Mucosa of descending colon (tissue), 3 donors: Measurements from ENCODE around the gene TPPP. TPM values are rescaled to one million over a fixed set of nuclear protein-coding genes. Genes with fewer than 3 reads are reported as not detected.
"Not testable (repeated sequence)": the region's sequence is repeated elsewhere in the genome, so short reads cannot be mapped to it uniquely, and the experiment has no call there.

ENCODE experiments used
- ATAC-seq: fragments of 200-7000 bp; cut with Tn5 transposase; one replicate; pipeline ENCODE4 v1.9.1; 2020; ENCODE audit warnings: mild to moderate bottlenecking, moderate library complexity
- DNase-seq, 3 donors: peaks; one replicate each; pipeline ENCODE4 v3.0.0-alpha.2; 2020
- H3K36me3 ChIP-seq: fragments of 200-600 bp; one replicate; pipeline ENCODE4 v1.8.0; 2021; ENCODE audit warnings: low read depth, mild to moderate bottlenecking
- H3K4me1 ChIP-seq: fragments of 200-600 bp; one replicate; pipeline ENCODE4 v1.8.0; 2021; ENCODE audit warnings: low read depth, mild to moderate bottlenecking
- H3K4me3 ChIP-seq: fragments of 200-600 bp; one replicate; pipeline ENCODE4 v1.8.0; 2021; ENCODE audit warnings: mild to moderate bottlenecking
- H3K9me3 ChIP-seq: fragments of 200-600 bp; one replicate; pipeline ENCODE4 v1.8.0; 2021; ENCODE audit warnings: mild to moderate bottlenecking
- CTCF ChIP-seq: fragments of 200-600 bp; IDR thresholded peaks from one replicate; pipeline ENCODE4 v1.8.0; 2022; ENCODE audit warnings: antibody characterized with exemption, mild to moderate bottlenecking
- intact Hi-C, 2 donors: fragments of 100-400 bp; cut with DNase I in 1 of 2; cut with micrococcal nuclease in 1 of 2; formaldehyde crosslinking; loops; one replicate each; pipeline versions ENCODE4 v1.11.0 to v1.11.1; 2022; cut with DNase I, micrococcal nuclease
- total RNA-seq, 3 donors: library from RNA; stranded (reverse); fragmentation: NEBNext Ultra II Directional in 2 of 3; extraction: Animal tissue kit (Norgen Biotek cat#: 25700) in 2 of 3; gene quantifications; one replicate each; pipeline versions ENCODE4 v1.2.1 to v1.2.4, GENCODE V29; 2021 to 2023
- donor health status: DM: no; HTN: no; CAD: no; lungs with moderate emphysema.
- donor health status: DM: no; HTN: no; CAD: no.
- donor health status: DM: no; HTN: yes; CAD: no.

Gene TPPP
- total RNA-seq, 3 donors from 2014 or later, result 2.2 to 18.1 (median 2.2) TPM

GRCh38 chr5:691817-692528, 1.2 kb downstream of the TPPP start:
- intact Hi-C loops, result no loop called here
- no peak for TF ChIP-seq CTCF
- no peak for DNase-seq

GRCh38 chr5:691049-691448, 2.1 kb downstream of the TPPP start:
- intact Hi-C loops, H3K4me3 ChIP-seq, H3K4me1 ChIP-seq, H3K36me3 ChIP-seq, H3K9me3 ChIP-seq: not testable (repeated sequence)
- DNase-seq, result peak in 1 of 3 donors; percentile 48
- peak; percentile 46 for ATAC-seq

More at GRCh38 chr5:691817-692528, 1.2 kb downstream of the TPPP start:
- Histone ChIP-seq H3K4me3 (no peak overlapping the region), H3K4me1 (no peaks in the 10 kb centered on the region), H3K9me3 (no peaks in the 10 kb centered on the region), H3K36me3 (no peaks in the 10 kb centered on the region)
- ATAC-seq, result no peak

GRCh38 chr5:690293-690692, 2.9 kb downstream of the TPPP start:
- DNase-seq, H3K9me3 ChIP-seq, ATAC-seq, H3K36me3 ChIP-seq, H3K4me3 ChIP-seq, H3K4me1 ChIP-seq, intact Hi-C loops: not testable (repeated sequence)

- H3K9me3 ChIP-seq, H3K36me3 ChIP-seq, intact Hi-C loops, H3K4me3 ChIP-seq, ATAC-seq, H3K4me1 ChIP-seq: not testable (repeated sequence)
- DNase-seq, result peak in 1 of 3 donors; percentile 27
Observed at GRCh38 chr5:688348-689010, 4.7 kb downstream of the TPPP start.

GRCh38 chr5:686936-687335, 6.2 kb downstream of the TPPP start:
- H3K4me1 ChIP-seq, H3K4me3 ChIP-seq, H3K9me3 ChIP-seq, DNase-seq, H3K36me3 ChIP-seq, ATAC-seq, intact Hi-C loops: not testable (repeated sequence)

- ATAC-seq, H3K4me3 ChIP-seq, intact Hi-C loops: not testable (repeated sequence)
Observed at GRCh38 chr5:686172-686523, 7.0 kb downstream of the TPPP start.

GRCh38 chr5:685262-686171, 7.6 kb downstream of the TPPP start:
- peak in 1 of 3 donors; percentile 39 for DNase-seq

More at GRCh38 chr5:686172-686523, 7.0 kb downstream of the TPPP start:
- H3K9me3 ChIP-seq, H3K4me1 ChIP-seq, DNase-seq, H3K36me3 ChIP-seq: not testable (repeated sequence)

More at GRCh38 chr5:685262-686171, 7.6 kb downstream of the TPPP start:
- intact Hi-C loops, result no loop called here
- no peak for TF ChIP-seq CTCF
- no peak for ATAC-seq
- H3K9me3 ChIP-seq, result no peaks in the 10 kb centered on the region
- no peaks in the 10 kb centered on the region for H3K4me1 ChIP-seq
- no peak overlapping the region for H3K4me3 ChIP-seq
- H3K36me3 ChIP-seq, result no peaks in the 10 kb centered on the region
